ENCODE results near the gene FBXO27. TPM values are rescaled to one million over a fixed set of nuclear protein-coding genes. Genes with fewer than 3 reads are reported as not detected.
"Not testable (repeated sequence)": the region's sequence is repeated elsewhere in the genome, so short reads cannot be mapped to it uniquely, and the experiment has no call there.

FBXO27 gene, protein sequence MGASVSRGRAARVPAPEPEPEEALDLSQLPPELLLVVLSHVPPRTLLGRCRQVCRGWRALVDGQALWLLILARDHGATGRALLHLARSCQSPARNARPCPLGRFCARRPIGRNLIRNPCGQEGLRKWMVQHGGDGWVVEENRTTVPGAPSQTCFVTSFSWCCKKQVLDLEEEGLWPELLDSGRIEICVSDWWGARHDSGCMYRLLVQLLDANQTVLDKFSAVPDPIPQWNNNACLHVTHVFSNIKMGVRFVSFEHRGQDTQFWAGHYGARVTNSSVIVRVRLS
- total RNA-seq, result 1 to 10 TPM; 1.0 to 1.8 TPM

DNA sequence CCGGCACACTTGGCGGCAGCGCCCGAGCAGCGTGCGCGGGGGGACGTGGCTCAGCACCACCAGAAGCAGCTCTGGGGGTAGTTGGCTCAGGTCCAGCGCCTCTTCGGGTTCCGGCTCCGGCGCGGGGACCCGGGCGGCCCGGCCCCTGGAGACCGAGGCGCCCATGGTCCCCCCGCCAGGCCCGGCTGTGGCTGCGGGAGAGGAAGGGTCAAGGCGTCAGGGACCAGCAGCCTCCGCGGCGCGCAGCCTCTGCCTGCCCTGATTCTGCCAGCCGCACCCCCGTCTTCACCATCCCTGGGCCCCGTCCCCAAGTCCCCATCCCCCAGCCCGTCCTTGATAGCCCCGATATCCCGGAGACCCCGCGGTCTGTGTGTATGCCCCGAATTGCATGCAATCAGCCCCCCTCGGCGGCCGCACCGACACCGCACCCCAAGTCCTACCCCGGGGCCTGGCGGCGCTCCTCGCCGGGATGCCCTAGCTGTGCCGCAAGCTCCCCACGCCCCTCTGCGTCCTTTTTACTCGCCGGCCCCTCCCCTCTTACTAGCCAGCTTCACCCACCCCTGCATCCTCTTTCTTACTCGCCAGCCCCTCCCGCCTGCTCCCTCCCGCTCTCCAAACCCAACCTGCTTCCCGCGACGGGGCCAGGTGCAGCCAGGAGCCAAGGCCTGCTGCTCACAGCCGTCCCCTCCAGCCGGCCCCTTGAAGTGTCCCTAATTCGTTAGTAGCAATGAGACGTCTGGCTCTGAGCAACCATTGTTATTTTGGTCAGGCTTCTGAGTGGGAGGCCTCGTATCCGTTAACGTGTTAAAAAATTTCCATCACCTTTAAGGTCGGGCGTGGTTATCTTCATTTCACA, at the start of gene FBXO27:
TSS of gene FBXO27 (minus strand) at position 487 of the 856 bp plus-strand sequence. CDS start at position 165, 322 bp downstream.
- Mint-ChIP-seq H3K9me3 (no peaks in the 10 kb centered on the region), H3K4me1 (ENCODE audit: low read depth) (peaks cover 16% of the 10 kb centered on the region), H3K27ac (no peak within 1 kb of the TSS), H3K36me3 (ENCODE audit: low read depth) (no peaks in the 10 kb centered on the region), H3K4me3 (peak within 1 kb of the TSS; percentile 69), H3K27me3 (ENCODE audit: low read depth) (peaks cover 15% of the 10 kb centered on the region)
- no peak for DNase-seq
- intact Hi-C loops (cut with micrococcal nuclease), result no loop called here
- CTCF ChIA-PET, result interaction anchor here (1.0 kb wide), 1 partner anchor 70 kb away, joined by 6 read pairs; no protein-coding TSS in a partner anchor

DNA sequence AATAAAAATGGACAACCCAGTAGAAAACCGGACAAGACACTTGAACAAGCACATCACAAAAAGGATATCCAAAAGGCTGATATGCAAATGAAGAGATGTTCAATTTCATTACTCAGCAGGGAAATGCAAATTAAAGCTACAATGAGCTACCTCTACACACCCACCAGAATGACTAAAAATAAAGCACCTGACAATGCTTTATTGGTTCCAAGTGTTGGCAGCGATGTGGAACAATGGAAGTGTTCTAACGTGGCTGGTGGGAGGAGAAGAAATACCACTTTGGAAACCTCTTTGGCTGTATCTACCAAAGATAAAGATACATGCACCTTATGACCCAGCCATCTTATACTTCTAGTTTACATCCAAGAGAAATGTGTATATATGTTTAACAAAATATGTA, 48.1 kb upstream of the FBXO27 start:
- no peaks in the 10 kb centered on the region for H3K36me3 Mint-ChIP-seq (ENCODE audit: low read depth)
- H3K27me3 Mint-ChIP-seq (ENCODE audit: low read depth), result peaks cover 30% of the 10 kb centered on the region
- DNase-seq, result no peak
- intact Hi-C loops (cut with micrococcal nuclease), result no loop called here
- CTCF ChIA-PET, result interaction anchor here (1.0 kb wide), 1 partner anchor 29 kb away, joined by 5 read pairs; no protein-coding TSS in a partner anchor
- peaks cover 9% of the 10 kb centered on the region for H3K4me1 Mint-ChIP-seq (ENCODE audit: low read depth)
- no peak overlapping the region for H3K4me3 Mint-ChIP-seq
- no peak overlapping the region for H3K27ac Mint-ChIP-seq
- H3K9me3 Mint-ChIP-seq, result no peaks in the 10 kb centered on the region

DNA sequence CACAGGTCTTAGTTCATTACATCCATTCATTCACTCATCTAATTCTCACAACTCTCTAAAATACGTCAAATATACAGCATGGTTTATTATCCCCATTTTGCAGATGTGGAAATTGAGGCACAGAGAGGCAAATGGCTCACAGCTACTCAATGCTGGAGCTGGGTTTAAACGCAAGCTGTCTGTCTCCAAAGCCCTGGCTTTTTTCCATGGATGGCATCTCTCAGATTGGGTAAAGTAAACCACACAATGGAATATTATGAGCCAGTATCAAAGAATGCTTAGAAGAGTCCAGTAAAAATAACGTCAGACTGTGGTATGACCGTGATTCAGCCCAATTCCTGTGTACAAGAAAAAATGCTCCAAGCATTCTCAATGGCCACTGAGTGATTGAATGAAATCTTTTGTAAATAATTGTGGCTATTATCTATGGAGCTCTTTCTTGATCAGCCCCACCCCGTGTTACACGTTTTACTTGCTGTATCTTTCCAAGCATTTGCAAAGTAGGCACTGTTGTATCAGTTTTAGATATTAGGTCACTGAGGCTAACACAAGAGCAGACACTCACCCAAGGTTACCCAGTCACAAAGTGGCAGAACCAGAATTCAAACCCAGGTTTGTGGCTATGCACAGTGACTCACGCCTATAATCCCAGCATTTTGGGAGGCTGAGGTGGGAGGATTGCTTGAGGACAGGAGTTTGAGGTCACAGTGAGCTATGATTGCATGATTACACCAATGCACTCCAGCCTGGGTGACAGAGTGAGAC, 46.3 kb upstream of the FBXO27 start:
- H3K36me3 Mint-ChIP-seq (ENCODE audit: low read depth), result no peaks in the 10 kb centered on the region
- intact Hi-C loops (cut with micrococcal nuclease), result no loop called here
- CTCF ChIA-PET, result no interaction called here
- H3K4me1 Mint-ChIP-seq (ENCODE audit: low read depth), result peaks cover 15% of the 10 kb centered on the region
- H3K27ac Mint-ChIP-seq, result no peak overlapping the region
- no peak for DNase-seq
- no peaks in the 10 kb centered on the region for H3K9me3 Mint-ChIP-seq
- peaks cover 18% of the 10 kb centered on the region for H3K27me3 Mint-ChIP-seq (ENCODE audit: low read depth)
- no peak overlapping the region for H3K4me3 Mint-ChIP-seq

GRCh38 chr19:39077323-39077722, 45.0 kb upstream of the FBXO27 start:
- H3K9me3 Mint-ChIP-seq, result no peaks in the 10 kb centered on the region
- no peak for DNase-seq
- intact Hi-C loops (cut with micrococcal nuclease), result no loop called here
- no peak overlapping the region for H3K27ac Mint-ChIP-seq
- H3K4me1 Mint-ChIP-seq (ENCODE audit: low read depth), result peaks cover 17% of the 10 kb centered on the region
- no peaks in the 10 kb centered on the region for H3K36me3 Mint-ChIP-seq (ENCODE audit: low read depth)
- peaks cover 7% of the 10 kb centered on the region for H3K27me3 Mint-ChIP-seq (ENCODE audit: low read depth)
- CTCF ChIA-PET, result no interaction called here
- no peak overlapping the region for H3K4me3 Mint-ChIP-seq

DNA sequence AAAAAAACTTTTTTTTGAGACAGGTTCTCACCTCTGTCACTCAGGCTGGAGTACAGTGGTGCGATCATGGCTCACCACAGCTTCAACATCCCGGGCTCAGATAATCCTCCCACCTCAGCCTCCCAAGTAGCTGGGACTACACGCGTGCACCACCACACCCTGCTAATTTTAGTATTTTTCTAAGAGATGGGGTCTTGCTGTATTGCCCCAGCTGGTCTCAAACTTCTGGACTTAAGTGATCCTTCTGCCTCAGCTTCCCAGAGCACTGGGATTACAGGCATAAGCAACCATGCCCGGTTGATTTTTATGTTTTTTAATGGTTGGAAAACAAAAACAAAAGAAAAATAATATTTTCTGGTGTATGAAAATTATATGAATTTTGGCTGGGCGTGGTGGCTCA, 42.6 kb upstream of the FBXO27 start:
- DNase-seq, result no peak
- H3K4me1 Mint-ChIP-seq (ENCODE audit: low read depth), result peaks cover 18% of the 10 kb centered on the region
- no peaks in the 10 kb centered on the region for H3K36me3 Mint-ChIP-seq (ENCODE audit: low read depth)
- no peak overlapping the region for H3K4me3 Mint-ChIP-seq
- H3K9me3 Mint-ChIP-seq, result no peaks in the 10 kb centered on the region
- H3K27ac Mint-ChIP-seq, result no peak overlapping the region
- H3K27me3 Mint-ChIP-seq (ENCODE audit: low read depth), result no peaks in the 10 kb centered on the region
- intact Hi-C loops (cut with micrococcal nuclease), result no loop called here
- CTCF ChIA-PET, result no interaction called here

GRCh38 chr19:39074205-39074692, 41.9 kb upstream of the FBXO27 start:
- H3K36me3 Mint-ChIP-seq (ENCODE audit: low read depth), result no peaks in the 10 kb centered on the region
- no peak overlapping the region for H3K27ac Mint-ChIP-seq
- intact Hi-C loops (cut with micrococcal nuclease), result no loop called here
- H3K4me1 Mint-ChIP-seq (ENCODE audit: low read depth), result peaks cover 18% of the 10 kb centered on the region
- no peak overlapping the region for H3K4me3 Mint-ChIP-seq
- CTCF ChIA-PET, result interaction anchor here (0.7 to 1.5 kb wide), 2 partner anchors 22 to 1134 kb away, joined by 3 to 4 read pairs; no protein-coding TSS in a partner anchor
- no peaks in the 10 kb centered on the region for H3K27me3 Mint-ChIP-seq (ENCODE audit: low read depth)
- DNase-seq, result no peak
- no peaks in the 10 kb centered on the region for H3K9me3 Mint-ChIP-seq

DNA sequence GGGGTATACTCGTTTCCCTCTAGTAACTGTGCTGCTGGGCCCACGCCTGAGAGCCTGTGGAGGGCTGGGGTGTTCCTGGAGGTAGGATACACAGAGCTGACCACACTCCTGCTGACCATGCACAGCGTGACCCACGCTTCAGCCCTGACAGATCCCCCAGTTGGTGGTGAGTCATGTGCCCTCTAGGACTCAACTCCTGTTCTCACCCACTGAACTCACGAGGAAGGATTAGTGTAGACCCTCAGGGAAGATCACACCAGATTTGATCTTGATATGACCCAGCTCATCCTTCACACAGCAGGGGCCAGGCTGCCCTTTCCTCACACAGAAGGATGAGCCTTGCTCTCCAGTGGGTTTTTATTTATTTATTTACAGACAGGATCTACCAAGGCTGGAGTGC, 38.5 kb upstream of the FBXO27 start:
- H3K27ac Mint-ChIP-seq, result no peak overlapping the region
- peaks cover 18% of the 10 kb centered on the region for H3K4me1 Mint-ChIP-seq (ENCODE audit: low read depth)
- no peaks in the 10 kb centered on the region for H3K27me3 Mint-ChIP-seq (ENCODE audit: low read depth)
- CTCF ChIA-PET, result no interaction called here
- H3K9me3 Mint-ChIP-seq, result no peaks in the 10 kb centered on the region
- no peak overlapping the region for H3K4me3 Mint-ChIP-seq
- intact Hi-C loops (cut with micrococcal nuclease), result no loop called here
- DNase-seq, result no peak
- H3K36me3 Mint-ChIP-seq (ENCODE audit: low read depth), result no peaks in the 10 kb centered on the region

GRCh38 chr19:39068259-39068658, 35.9 kb upstream of the FBXO27 start:
- H3K4me1 Mint-ChIP-seq (ENCODE audit: low read depth); intact Hi-C loops (cut with micrococcal nuclease); H3K27ac Mint-ChIP-seq; DNase-seq; H3K4me3 Mint-ChIP-seq; H3K27me3 Mint-ChIP-seq (ENCODE audit: low read depth); H3K36me3 Mint-ChIP-seq (ENCODE audit: low read depth); H3K9me3 Mint-ChIP-seq: not testable (repeated sequence)
- CTCF ChIA-PET, result interaction anchor here (0.6 to 0.7 kb wide), 2 partner anchors 55 to 159 kb away, joined by 3 to 4 read pairs; no protein-coding TSS in a partner anchor

DNA sequence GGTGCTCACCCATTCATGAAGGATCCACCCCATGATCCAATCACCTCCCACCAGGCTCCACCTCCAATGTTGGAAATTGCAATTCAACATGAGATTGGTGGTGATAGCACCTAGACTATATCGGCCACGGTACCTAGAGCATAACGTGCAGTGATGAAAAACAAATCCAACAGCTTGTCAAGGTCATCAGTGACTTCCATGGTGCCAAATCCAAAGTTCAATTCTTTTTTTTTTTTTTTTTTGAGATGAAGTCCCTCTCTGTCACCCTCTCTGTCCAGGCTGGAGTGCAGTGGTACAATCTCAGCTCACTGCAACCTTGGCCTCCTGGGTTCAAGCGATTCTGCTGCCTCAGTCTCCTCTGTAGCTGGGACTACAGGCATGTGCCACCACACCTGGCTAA, 34.8 kb upstream of the FBXO27 start:
- no peak overlapping the region for H3K27ac Mint-ChIP-seq
- H3K36me3 Mint-ChIP-seq (ENCODE audit: low read depth), result no peaks in the 10 kb centered on the region
- no peak for DNase-seq
- CTCF ChIA-PET, result no interaction called here
- no peak overlapping the region for H3K4me3 Mint-ChIP-seq
- no peaks in the 10 kb centered on the region for H3K27me3 Mint-ChIP-seq (ENCODE audit: low read depth)
- H3K4me1 Mint-ChIP-seq (ENCODE audit: low read depth), result no peaks in the 10 kb centered on the region
- intact Hi-C loops (cut with micrococcal nuclease), result no loop called here
- no peaks in the 10 kb centered on the region for H3K9me3 Mint-ChIP-seq

DNA sequence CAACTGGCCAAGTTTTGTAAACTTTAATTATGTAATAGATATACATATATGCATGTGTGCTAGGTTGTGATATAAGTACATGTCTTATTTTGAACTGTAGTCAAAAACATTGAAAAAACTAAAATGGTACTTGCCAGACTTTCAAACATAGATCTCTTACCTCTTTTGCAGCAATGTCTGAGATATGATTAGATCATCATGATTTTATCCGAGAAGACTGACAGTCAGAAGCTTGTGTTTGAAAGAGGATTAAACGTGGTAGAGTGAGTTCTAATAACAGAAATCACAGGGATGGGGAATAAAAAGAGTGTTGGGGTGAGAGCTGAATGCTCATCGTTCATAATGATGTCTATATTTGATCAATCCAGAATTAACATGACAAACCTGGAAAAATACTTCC, 33.6 kb upstream of the FBXO27 start:
- no peaks in the 10 kb centered on the region for H3K9me3 Mint-ChIP-seq
- H3K27ac Mint-ChIP-seq, result no peak overlapping the region
- H3K27me3 Mint-ChIP-seq (ENCODE audit: low read depth), result no peaks in the 10 kb centered on the region
- peaks cover 3% of the 10 kb centered on the region for H3K4me1 Mint-ChIP-seq (ENCODE audit: low read depth)
- CTCF ChIA-PET, result no interaction called here
- no peaks in the 10 kb centered on the region for H3K36me3 Mint-ChIP-seq (ENCODE audit: low read depth)
- H3K4me3 Mint-ChIP-seq, result no peak overlapping the region
- no peak for DNase-seq
- intact Hi-C loops (cut with micrococcal nuclease), result no loop called here

GRCh38 chr19:39064405-39064804, 32.1 kb upstream of the FBXO27 start:
- peaks cover 3% of the 10 kb centered on the region for H3K4me1 Mint-ChIP-seq (ENCODE audit: low read depth)
- H3K27me3 Mint-ChIP-seq (ENCODE audit: low read depth), result no peaks in the 10 kb centered on the region
- H3K27ac Mint-ChIP-seq, result no peak overlapping the region
- H3K9me3 Mint-ChIP-seq, result no peaks in the 10 kb centered on the region
- H3K4me3 Mint-ChIP-seq, result no peak overlapping the region
- H3K36me3 Mint-ChIP-seq (ENCODE audit: low read depth), result no peaks in the 10 kb centered on the region
- no peak for DNase-seq
- CTCF ChIA-PET, result interaction anchor here (0.6 to 0.7 kb wide), 2 partner anchors 190 to 212 kb away, joined by 4 read pairs; no protein-coding TSS in a partner anchor
- intact Hi-C loops (cut with micrococcal nuclease), result no loop called here

DNA sequence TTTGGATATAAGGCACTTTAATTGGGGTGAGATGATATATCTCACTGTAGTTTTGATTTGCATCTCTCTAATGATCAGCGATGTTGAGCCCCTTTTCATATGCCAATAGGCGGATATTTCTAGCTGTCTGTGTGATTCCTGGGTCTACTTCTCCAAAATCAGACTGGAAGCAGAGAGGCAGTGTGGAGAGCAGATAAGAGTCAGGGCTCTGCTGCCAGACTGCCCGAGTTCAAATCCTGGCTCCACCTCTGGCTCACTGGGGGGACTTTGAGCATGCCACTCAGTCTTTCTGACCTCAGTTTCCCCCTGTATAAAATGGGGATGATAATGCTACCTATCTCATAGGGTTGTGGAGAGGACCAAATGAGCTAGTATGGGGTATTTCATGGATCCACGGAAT, 27.8 kb upstream of the FBXO27 start:
- H3K27ac Mint-ChIP-seq, result no peak overlapping the region
- H3K27me3 Mint-ChIP-seq (ENCODE audit: low read depth), result no peaks in the 10 kb centered on the region
- CTCF ChIA-PET, result interaction anchor here (0.6 kb wide), 1 partner anchor 43 kb away, joined by 7 read pairs; no protein-coding TSS in a partner anchor
- no peaks in the 10 kb centered on the region for H3K36me3 Mint-ChIP-seq (ENCODE audit: low read depth)
- H3K4me1 Mint-ChIP-seq (ENCODE audit: low read depth), result peaks cover 3% of the 10 kb centered on the region
- intact Hi-C loops (cut with micrococcal nuclease), result no loop called here
- H3K9me3 Mint-ChIP-seq, result no peaks in the 10 kb centered on the region
- no peak for DNase-seq
- H3K4me3 Mint-ChIP-seq, result no peak overlapping the region
